Vagina (tissue), 2 donors: ENCODE measurements around the gene ITGBL1.

Source experiments
- CTCF ChIP-seq, 3 experiments: fragments of 450-650 bp in 2 of 3; fragments of 200-600 bp in 1 of 3; sonication (generic) in 1 of 3; IDR thresholded peaks; one replicate each; pipeline ENCODE4 v1.5.1; 2017 to 2019; ENCODE audit warnings: antibody characterized with exemption in 3 of 3, mild to moderate bottlenecking in 2 of 3, moderate library complexity in 2 of 3
- POLR2A ChIP-seq, 2 donors: fragments of 450-650 bp; IDR thresholded peaks; one replicate each; pipeline ENCODE4 v1.6.1; 2017; ENCODE audit warnings: antibody characterized with exemption in 2 of 2, mild to moderate bottlenecking in 2 of 2, moderate library complexity in 2 of 2
- POLR2AphosphoS5 ChIP-seq, 2 donors: sonication (generic); formaldehyde crosslinking; IDR thresholded peaks; one replicate each; pipeline ENCODE4 v1.9.0; 2017; ENCODE audit warnings: antibody characterized with exemption in 2 of 2, mild to moderate bottlenecking in 2 of 2, low read depth in 1 of 2; ENCODE audit not compliant: insufficient read depth in 1 of 2

GRCh38 chr13:101447852-101448251 is 4.6 kb upstream of the ITGBL1 start:
- TF ChIP-seq POLR2A (IDR thresholded peaks at IDR 0.05) (no peak), CTCF (IDR thresholded peaks at IDR 0.05) (no peak), POLR2AphosphoS5 (IDR thresholded peaks at IDR 0.05; ENCODE audit: insufficient read depth in 1 of 2, low read depth in 1 of 2) (no peak)
